GM10248 (cell line): ENCODE data around the gene MAT2A.
"Not testable (repeated sequence)": the region's sequence is repeated elsewhere in the genome, so short reads cannot be mapped to it uniquely, and the experiment has no call there.

Experiments
- CTCF ChIA-PET: fragments of 300-600 bp; sonication (Branson Sonifier 250); formaldehyde crosslinking; extraction: SDS; loops from one replicate; lab custom pipeline; 2021; ENCODE audit warnings: antibody characterized with exemption; lab: Yijun Ruan, JAX
- POLR2A ChIA-PET: fragments of 350-650 bp; sonication (Branson Sonifier 250); formaldehyde crosslinking; extraction: SDS; loops from one replicate; lab custom pipeline; 2020; ENCODE audit warnings: antibody characterized with exemption; lab: Yijun Ruan, JAX
- DNase-seq: peaks from one replicate; pipeline ENCODE4 v3.0.0; 2012; ENCODE audit errors: extremely low spot score
- TF ChIP-seq, protein P1 (sequence below): IDR thresholded peaks from 2 replicates; pipeline ENCODE4 v1.5.1; 2012; ENCODE audit warnings: mild to moderate bottlenecking, low read depth; ENCODE audit errors: extremely low read depth, missing control alignments, control extremely low read depth

The MAT2A gene

DNA sequence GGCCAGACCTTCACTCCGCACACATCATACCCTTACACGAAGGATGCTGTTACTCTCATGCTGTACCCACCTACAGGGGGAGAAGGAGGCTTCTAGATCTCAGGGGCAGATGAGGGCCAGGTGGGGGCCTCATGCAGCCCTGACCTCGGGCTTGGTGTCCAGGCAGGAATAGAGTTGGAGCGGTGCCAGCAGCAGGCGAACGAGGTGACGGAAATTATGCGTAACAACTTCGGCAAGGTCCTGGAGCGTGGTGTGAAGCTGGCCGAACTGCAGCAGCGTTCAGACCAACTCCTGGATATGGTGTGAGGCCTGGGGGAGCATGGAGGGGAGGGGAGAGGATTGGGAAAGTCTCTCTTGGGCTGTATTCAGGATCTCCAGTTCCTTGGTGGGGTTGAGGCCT is 52.6 kb downstream of the MAT2A start:
- ChIA-PET CTCF (interaction anchor here (1.0 to 2.1 kb wide), 2 partner anchors 9 to 45 kb away, joined by 3 to 4 read pairs; no protein-coding TSS in a partner anchor), POLR2A (no interaction called here)
- no peak for DNase-seq
- TF ChIP-seq, protein P1, sequence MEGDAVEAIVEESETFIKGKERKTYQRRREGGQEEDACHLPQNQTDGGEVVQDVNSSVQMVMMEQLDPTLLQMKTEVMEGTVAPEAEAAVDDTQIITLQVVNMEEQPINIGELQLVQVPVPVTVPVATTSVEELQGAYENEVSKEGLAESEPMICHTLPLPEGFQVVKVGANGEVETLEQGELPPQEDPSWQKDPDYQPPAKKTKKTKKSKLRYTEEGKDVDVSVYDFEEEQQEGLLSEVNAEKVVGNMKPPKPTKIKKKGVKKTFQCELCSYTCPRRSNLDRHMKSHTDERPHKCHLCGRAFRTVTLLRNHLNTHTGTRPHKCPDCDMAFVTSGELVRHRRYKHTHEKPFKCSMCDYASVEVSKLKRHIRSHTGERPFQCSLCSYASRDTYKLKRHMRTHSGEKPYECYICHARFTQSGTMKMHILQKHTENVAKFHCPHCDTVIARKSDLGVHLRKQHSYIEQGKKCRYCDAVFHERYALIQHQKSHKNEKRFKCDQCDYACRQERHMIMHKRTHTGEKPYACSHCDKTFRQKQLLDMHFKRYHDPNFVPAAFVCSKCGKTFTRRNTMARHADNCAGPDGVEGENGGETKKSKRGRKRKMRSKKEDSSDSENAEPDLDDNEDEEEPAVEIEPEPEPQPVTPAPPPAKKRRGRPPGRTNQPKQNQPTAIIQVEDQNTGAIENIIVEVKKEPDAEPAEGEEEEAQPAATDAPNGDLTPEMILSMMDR = no peak

DNA sequence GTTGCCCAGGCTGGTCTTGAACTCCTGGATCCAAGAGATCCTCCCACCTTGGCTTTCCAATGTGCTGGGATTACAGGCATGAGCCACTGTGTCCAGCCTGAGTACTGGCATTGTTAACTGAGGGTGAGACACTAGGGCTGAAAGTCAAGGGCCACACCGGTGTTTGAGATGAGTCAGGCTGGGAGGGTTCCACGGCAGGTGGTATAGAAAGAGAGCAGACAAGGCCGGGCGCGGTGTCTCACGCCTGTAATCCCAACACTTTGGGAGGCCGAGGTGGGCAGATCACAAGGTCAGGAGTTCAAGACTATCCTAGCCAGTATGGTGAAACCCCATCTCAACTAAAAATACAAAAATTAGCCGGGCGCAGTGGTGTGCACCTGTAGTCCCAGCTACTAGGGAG is 53.3 kb downstream of the MAT2A start:
- ChIA-PET CTCF (interaction anchor here (0.9 to 1.0 kb wide), 2 partner anchors 41 to 44 kb away, joined by 3 read pairs; no protein-coding TSS in a partner anchor), POLR2A (interaction anchor here (0.7 kb wide), 2 partner anchors 25 to 136 kb away, joined by 3 to 5 read pairs; no protein-coding TSS in a partner anchor)
- not testable (repeated sequence) for DNase-seq

DNA sequence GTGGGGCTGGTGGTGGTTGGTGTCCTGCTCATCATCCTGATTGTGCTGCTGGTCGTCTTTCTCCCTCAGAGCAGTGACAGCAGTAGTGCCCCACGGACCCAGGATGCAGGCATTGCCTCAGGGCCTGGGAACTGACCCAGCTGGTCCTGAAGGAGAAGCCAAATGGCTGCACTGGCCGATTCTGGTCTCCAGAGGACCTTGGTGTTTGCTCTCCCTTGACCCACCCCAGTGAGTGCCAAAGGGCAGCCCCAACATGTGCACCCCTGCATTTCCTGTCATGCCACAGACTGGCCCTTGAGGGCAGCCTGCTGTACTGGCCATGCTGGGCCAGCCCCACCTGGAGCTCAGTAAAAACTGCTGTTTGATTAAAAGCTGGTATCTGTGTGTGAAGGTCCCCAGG is 54.1 kb downstream of the MAT2A start:
- DNase-seq = no peak
- TF ChIP-seq, protein P1 = no peak
- ChIA-PET POLR2A (interaction anchor here (0.7 kb wide), 1 partner anchor 45 kb away, joined by 4 read pairs; no protein-coding TSS in a partner anchor), CTCF (interaction anchor here (0.9 to 2.2 kb wide), 2 partner anchors 10 to 42 kb away, joined by 3 to 7 read pairs; partner anchors contain the start of gene VAMP5)
